ENCODE data around the gene MLST8.

The MLST8 gene

GRCh38 chr16:2180962-2181923, 24.0 kb upstream of the MLST8 start:
- Histone ChIP-seq H3K27ac (no peak overlapping the region), H3K27me3 (peaks cover 0 to 19% of the 10 kb centered on the region in 2 donors), H3K36me3 (peaks cover 12 to 20% (median 19%) of the 10 kb centered on the region in 3 donors), H3K4me3 (no peak overlapping the region), H3K9me3 (no peaks in the 10 kb centered on the region), H3K4me1 (peaks cover 0 to 3% (median 0%) of the 10 kb centered on the region in 4 donors)
- TF ChIP-seq CTCF (IDR thresholded peaks at IDR 0.05), result no peak
- intact Hi-C loops (cut with DNase I; ENCODE audit: low total_unique reads), result no loop called here
- DNase-seq, result no peak

GRCh38 chr16:2181952-2182351, 23.3 kb upstream of the MLST8 start:
- H3K27me3 ChIP-seq, result peaks cover 0 to 19% of the 10 kb centered on the region in 2 donors
- TF ChIP-seq CTCF (IDR thresholded peaks at IDR 0.05), result no peak
- H3K4me3 ChIP-seq, result no peak overlapping the region
- peaks cover 7 to 13% (median 12%) of the 10 kb centered on the region in 3 donors for H3K36me3 ChIP-seq
- intact Hi-C loops (cut with DNase I; ENCODE audit: low total_unique reads), result no loop called here
- peaks cover 0 to 3% (median 0%) of the 10 kb centered on the region in 4 donors for H3K4me1 ChIP-seq
- DNase-seq, result no peak
- no peak overlapping the region for H3K27ac ChIP-seq
- no peaks in the 10 kb centered on the region for H3K9me3 ChIP-seq

- H3K27me3 ChIP-seq, result peaks cover 0 to 11% of the 10 kb centered on the region in 2 donors
- H3K4me3 ChIP-seq, result no peak overlapping the region
- no peak overlapping the region for H3K27ac ChIP-seq
- DNase-seq, result no peak
- H3K9me3 ChIP-seq, result no peaks in the 10 kb centered on the region
- no peaks in the 10 kb centered on the region for H3K36me3 ChIP-seq
- TF ChIP-seq CTCF (IDR thresholded peaks at IDR 0.05), result no peak
- no peaks in the 10 kb centered on the region for H3K4me1 ChIP-seq
- intact Hi-C loops (cut with DNase I; ENCODE audit: low total_unique reads), result no loop called here
These were observed 21.6 kb upstream of the MLST8 start for GRCh38 chr16:2183671-2184070.

GRCh38 chr16:2184346-2184745, 20.9 kb upstream of the MLST8 start:
- TF ChIP-seq CTCF (IDR thresholded peaks at IDR 0.05), result no peak
- H3K4me1 ChIP-seq, result no peaks in the 10 kb centered on the region
- no peak for DNase-seq
- peaks cover 0 to 10% of the 10 kb centered on the region in 2 donors for H3K27me3 ChIP-seq
- H3K27ac ChIP-seq, result no peak overlapping the region
- no peak overlapping the region for H3K4me3 ChIP-seq
- no peaks in the 10 kb centered on the region for H3K36me3 ChIP-seq
- no peaks in the 10 kb centered on the region for H3K9me3 ChIP-seq
- intact Hi-C loops (cut with DNase I; ENCODE audit: low total_unique reads), result no loop called here

GRCh38 chr16:2184962-2185361, 20.3 kb upstream of the MLST8 start:
- Histone ChIP-seq H3K27ac (no peak overlapping the region), H3K27me3 (peaks cover 0 to 7% of the 10 kb centered on the region in 2 donors), H3K9me3 (no peaks in the 10 kb centered on the region), H3K4me1 (no peaks in the 10 kb centered on the region), H3K4me3 (no peak overlapping the region), H3K36me3 (no peaks in the 10 kb centered on the region)
- no peak for TF ChIP-seq CTCF (IDR thresholded peaks at IDR 0.05)
- intact Hi-C loops (cut with DNase I; ENCODE audit: low total_unique reads), result no loop called here
- no peak for DNase-seq

Measured in tibial artery (tissue), 4 donors.